Cortex of kidney (tissue), 1 donor: ENCODE data around the gene PSMC3IP.
"Not testable (repeated sequence)": the region's sequence is repeated elsewhere in the genome, so short reads cannot be mapped to it uniquely, and the experiment has no call there.

ENCODE experiments used
- DNase-seq: peaks from one replicate; lab custom pipeline; 2025; lab: John Stamatoyannopoulos, UW

Gene PSMC3IP

GRCh38 chr17:42577532-42578281 is at the start of gene PSMC3IP:
Gene PSMC3IP, minus strand, starts transcription at chr17:42577729. Its CDS starts 43 bp downstream, at chr17:42577686.
- peak; percentile 40 for DNase-seq

- DNase-seq = no peak
Measured at GRCh38 chr17:42623732-42624596, 46.4 kb upstream of the PSMC3IP start.

DNA sequence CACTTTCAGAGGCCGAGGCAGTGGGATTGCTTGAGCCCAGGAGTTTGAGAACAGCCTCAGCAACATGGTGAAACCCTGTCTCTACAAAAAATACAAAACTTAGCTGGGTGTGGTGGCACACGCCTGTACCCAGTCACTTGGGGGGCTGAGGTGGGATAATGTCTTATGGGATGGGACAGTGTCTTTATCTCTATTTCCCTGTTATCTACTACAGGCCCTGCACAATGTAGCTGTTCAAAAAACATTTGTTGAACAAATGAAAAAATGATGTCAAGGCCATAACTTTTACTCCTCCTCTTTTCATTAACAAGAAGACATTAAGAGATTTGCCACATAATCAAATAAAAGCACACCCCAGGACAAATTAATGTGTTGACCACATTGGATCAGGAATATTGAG is 45.7 kb upstream of the PSMC3IP start:
- no peak for DNase-seq

DNA sequence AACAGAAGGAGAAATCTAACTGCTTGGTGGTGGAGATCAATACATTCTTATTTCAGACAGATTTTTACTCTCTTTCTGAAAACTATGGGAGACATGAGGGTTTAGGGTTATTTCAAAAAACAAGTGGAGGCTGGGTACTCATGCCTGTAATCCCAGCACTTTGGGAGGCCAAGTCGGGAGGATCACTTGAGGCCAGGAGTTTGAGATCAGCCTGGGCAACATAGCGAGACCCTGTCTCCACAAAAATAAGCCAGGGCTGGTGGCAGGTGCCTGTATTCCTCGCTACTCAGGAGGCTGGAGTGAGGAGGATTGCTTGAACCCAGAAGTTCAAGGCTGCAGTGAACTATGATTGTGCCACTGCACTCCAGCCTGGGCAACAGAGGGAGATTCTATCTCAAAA is 44.5 kb upstream of the PSMC3IP start:
- DNase-seq = not testable (repeated sequence)

- DNase-seq = no peak
Measured at GRCh38 chr17:42618442-42619150, 41.1 kb upstream of the PSMC3IP start.

DNA sequence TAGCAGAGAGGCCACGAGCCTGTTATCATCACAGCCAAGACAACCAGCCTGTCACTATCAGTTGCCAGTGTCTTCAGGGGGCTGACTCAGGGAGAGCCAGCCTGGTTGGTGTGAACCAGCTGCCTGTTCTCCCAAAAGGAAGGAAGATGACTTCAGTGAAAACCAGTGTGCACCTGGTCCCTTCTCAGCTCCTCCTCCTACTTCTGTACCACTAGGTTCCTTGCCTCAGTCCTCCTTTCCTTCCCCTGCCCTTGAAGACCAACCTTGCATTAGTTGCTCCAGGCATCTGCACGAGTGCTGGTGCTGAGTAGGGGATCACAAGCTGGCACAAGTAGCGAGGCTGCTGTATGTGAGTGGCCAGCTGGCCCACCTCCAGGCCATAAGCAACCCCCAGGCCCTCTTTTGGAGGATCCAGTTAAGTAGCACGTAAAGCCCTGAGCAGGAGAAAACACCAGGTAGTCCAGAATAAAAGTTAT is 40.5 kb upstream of the PSMC3IP start:
- no peak for DNase-seq

DNA sequence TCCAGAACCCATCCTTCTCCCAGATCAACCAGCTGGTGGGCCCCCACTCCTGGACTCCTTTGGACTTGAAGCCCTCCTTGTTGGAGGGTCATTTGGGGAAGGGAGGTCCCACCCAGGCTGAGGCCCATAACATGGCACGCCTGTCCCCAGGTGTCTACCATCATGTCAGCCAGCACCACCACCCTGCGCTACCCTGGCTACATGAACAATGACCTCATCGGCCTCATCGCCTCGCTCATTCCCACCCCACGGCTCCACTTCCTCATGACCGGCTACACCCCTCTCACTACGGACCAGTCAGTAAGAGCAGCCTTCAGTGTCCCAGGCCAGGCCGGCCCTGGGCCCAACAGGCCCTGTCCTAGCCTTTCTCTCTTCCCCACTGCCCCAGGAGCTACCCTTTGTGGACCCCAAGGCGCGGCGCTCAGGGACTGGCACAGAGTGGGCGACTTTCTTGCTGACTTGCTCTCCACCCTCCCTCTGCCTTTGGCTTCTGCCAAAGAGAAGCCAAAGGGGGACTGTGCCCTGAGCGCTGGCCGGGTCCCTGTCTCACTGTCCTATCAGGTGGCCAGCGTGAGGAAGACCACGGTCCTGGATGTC is 36.3 kb upstream of the PSMC3IP start:
- DNase-seq = no peak

DNA sequence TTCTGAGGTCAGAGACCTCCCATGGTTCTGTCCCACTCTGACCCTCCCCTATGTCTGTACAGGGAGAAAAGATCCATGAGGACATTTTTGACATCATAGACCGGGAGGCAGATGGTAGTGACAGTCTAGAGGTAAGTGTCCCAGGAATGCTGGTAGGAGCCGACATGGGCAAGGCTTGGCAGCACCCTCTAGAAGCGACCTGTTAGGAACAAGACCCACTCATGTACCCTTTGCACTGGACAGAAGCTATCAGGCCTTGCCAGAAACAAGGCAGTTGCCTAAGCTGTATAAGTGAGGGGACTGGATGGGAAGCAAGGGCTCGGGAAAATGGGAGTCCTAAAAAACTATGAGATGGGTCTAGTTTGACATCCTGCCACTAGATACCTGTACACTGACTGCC is 34.5 kb upstream of the PSMC3IP start:
- DNase-seq = no peak

DNA sequence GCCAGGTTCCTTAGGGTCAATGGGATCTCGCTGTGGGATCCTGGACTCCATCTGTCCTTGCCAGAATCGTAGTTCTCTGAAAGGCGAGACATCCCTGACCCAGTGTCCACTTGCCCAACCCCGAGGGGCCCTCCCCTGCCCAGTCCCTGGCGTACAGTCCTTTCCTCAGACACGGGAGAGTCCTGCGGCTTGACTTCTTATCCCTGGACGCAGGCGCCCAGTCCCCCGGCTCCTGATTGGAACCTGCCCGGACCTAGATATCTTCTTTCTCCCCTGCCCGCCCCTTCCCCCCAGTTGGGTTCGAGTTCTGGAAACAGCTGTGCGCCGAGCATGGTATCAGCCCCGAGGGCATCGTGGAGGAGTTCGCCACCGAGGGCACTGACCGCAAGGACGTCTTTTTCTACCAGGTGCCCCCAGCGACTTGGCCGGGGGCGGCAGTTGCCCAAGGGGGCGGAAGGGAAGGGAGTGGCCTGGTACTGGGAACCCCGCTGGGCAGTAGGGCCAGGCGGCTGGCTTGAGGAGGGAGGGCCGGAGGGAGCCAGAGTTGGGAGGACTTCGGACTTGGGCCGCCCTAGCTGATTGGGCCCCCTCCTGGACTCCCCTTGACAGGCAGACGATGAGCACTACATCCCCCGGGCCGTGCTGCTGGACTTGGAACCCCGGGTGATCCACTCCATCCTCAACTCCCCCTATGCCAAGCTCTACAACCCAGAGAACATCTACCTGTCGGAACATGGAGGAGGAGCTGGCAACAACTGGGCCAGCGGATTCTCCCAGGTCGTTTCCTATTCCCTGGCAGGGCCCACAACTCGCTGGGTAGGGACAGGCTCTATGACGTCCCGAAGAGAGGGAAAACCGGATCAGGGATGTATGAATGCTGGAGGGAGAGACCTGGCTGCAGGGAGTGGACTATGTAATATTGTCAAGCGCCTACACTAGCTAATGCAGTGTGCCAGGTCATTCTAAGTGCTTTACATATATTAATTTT is 32.6 kb upstream of the PSMC3IP start:
- DNase-seq = not testable (repeated sequence)

DNA sequence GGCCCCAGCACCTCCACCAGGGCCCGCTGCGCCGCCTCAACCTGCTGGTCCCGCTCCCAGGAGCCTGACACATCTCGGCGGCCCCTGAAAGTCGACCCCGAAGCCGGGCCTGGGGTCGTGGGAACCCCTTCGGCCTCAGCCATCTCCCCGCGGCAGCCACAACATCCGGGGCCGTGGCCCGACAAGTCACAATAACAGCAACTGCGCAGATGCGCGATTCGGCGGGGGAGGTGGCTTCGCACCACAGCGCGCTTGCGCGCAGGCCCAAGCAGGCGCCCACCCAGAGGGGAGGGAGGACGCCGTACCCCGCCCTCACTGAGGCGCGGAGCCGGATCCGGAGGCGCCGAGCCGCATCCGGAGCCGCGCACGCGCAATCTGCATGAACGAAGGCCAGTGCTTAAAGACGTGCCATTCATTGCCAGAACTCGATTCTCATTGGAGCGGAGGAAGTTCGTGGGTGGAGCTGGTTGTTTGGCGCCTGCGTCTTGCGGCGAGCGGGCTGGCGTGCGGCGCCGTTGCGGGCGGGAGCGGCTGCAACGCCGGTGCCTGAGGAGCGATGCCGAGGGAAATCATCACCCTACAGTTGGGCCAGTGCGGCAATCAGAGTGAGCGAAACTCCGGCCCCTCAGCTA is 31.8 kb upstream of the PSMC3IP start, which contains the start of the genes RETREG3 and TUBG1:
Gene RETREG3, minus strand, starts transcription at position 193 of the 632 bp plus-strand sequence. Its CDS starts 50 bp downstream, at position 143.
Gene TUBG1, plus strand, starts transcription at position 502 of the 632 bp plus-strand sequence. Its CDS starts 55 bp downstream, at position 557.
- peak; percentile 82 for DNase-seq

DNA sequence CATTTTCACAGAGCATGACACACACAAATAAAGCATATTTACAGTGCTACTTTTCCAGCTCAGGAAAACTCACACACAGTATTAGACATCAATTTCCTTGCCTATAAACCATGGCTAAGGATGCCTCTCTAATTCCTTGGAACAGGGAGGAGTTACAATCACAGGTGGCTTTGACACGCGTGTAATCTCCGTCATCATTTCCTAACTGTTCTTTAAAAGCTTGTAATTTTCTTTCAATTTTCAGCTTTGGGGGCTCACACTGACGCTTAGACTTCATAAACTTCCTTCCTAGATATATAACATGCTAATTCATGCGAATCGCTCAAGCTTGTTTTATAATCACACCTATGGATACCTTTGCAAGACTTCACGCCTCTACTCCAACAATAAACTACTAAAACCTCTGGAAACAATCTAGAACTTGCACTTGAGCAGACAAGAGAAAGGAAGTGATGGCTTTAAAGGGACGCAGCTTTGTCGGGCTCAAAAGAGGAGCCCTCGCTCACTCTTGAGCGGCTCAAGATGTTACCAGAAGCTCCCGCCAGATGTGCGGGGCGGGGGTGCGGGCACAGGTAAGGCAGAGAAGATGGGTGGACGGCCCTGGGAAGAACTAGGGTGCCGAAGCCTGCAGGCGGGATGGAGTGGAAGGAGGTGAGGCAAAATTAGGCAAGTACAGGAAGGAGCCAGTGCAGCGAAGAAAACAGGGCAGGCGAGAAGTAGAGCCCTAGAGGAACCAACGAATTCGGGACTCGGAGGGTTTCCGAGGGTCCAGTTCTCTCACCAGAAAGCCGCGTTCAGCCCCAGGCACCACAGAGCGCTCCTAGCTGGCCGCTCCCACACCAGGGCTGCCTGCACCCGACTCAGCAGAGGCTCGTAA is 31.0 kb upstream of the PSMC3IP start:
- DNase-seq = no peak

DNA sequence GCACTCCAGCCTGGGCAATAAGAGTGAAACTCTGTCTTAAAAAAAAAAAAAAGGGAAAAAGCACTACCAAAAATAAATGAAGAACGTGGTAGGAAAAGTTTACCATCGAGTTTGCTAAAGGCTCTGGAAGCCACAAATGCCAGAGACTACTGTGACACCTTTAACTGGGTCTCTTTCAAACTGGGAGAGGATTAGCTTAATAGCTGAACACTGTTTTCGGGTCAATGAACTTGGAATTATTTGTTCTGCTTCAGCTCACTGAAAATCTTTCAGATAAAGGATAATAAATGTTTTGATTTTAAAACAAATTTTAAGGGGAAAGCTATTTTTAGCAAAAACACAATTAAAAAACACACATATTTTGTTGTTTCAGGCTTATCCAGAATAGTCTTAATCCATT is 30.2 kb upstream of the PSMC3IP start:
- DNase-seq = no peak

DNA sequence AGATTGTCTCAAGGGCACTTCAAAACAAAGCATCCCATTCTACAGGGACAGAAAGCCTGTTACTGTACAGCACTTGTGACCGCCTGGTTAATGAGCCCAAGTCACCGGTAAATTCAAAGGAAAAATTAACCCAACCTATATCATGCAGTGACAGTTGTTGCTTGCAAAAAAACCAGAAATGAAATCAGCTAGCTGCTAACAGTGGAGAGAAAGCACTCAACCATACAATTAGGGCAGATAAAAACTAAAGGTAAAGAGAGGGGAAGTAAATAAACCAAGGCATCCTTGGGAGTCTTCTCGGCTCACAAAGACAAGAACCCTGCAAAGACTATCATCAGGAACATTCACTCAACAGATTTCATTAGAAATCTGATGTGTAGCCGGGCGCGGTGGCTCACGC is 25.8 kb upstream of the PSMC3IP start:
- no peak for DNase-seq

DNA sequence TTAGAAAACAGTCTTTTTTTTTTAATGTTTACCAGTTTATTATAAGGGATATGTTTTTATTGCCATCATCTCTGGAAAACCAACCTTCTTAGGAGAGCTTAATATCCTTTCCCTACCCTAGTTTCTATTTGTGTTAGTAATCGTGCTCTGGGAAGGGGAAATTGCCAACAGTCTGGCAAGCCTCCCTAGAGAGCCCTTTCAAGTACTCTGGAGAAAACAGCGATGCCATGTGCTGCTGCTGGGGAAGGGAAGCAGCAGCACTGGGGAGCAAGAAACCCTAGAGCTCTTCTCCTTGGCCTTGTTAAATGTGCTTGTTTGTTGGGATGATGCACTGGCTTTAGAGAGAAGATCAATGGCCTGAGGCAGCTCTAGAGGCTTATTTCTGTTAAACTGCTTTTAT is 21.4 kb upstream of the PSMC3IP start:
- DNase-seq = no peak

GRCh38 chr17:42596386-42596785 is 18.9 kb upstream of the PSMC3IP start:
- DNase-seq = no peak

DNA sequence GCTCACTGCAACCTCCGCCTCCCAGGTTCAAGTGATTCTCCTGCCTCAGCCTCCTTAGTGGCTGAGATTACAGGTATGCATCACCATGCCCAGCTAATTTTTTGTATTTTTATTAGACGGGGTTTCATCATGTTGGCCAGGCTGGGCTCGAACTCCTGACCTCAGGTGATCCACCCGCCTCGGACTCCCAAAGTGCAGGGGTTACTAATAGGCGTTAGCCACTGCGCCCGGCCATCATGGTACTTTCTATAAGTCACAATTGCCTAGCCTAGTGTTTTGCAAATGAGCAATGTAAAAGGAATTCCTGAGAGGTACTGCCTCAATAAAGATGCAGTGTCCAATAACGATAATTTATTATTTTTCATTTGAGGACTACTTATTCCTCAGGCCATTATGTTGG is 13.9 kb upstream of the PSMC3IP start:
- DNase-seq = no peak

DNA sequence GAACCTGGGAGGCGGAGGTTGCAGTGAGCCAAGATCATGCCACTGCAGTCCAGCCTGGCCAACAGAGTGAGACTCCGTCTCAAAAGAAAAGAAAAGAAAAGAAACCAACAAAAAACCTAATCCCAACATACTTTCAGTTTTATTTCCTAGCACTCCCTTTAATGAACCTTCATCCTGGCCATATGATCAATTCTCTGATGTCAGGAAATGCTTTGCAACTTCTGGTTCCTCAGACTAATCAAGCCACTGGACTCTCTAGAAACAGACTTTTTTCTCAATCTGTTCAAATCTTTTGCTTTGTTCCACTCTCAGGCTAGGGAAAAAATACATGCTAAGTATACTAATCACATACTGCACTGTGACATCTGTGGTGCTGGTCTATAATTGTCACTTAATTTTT is 13.4 kb upstream of the PSMC3IP start:
- no peak for DNase-seq

- no peak for DNase-seq
Measured at GRCh38 chr17:42586514-42587230, 9.1 kb upstream of the PSMC3IP start.
